ENCODE results near the gene ANTKMT.

DNA sequence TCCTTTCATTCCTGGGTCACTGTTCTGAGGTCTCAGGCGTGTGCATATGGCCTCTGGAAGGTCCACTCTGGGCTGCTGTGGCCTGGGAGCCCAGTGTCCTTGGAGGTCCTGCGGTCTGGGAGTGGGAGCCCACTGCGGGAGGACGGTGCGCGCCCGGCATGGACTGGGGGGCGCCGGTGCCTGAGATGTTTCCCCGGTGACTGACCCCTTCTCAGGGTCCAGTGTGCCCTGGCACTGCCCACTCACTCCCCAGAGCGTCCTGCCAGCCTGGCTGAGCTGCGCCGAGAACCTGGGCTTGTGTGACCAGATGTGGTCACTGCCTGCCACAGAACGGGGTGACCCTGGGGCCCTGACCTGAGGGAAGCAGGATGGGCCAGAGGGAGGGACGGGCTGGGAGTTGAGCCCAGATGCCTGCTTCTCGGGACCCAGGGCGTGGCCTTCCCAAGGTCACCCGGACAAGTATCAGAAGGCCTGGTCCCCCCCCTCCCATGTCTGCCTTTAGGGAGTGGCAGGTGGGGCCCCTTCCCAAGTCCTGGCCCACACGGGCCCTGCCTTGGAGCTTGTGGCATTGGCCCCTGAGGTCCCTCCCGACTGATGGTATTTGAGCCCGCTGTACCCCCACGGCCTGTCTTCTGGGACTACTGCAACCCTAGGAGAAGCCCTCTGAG, 46.6 kb upstream of the ANTKMT start:
- TF ChIP-seq POLR2AphosphoS5 (IDR thresholded peaks at IDR 0.05; ENCODE audit: low read depth, low read length) (no peak), TCF7L2 (IDR thresholded peaks at IDR 0.05; ENCODE audit: low read depth, low read length) (no peak), SIN3A (IDR thresholded peaks at IDR 0.05; ENCODE audit: borderline replicate concordance, insufficient read depth, low read depth, low read length) (no peak)
- TF ChIP-seq, protein P1, sequence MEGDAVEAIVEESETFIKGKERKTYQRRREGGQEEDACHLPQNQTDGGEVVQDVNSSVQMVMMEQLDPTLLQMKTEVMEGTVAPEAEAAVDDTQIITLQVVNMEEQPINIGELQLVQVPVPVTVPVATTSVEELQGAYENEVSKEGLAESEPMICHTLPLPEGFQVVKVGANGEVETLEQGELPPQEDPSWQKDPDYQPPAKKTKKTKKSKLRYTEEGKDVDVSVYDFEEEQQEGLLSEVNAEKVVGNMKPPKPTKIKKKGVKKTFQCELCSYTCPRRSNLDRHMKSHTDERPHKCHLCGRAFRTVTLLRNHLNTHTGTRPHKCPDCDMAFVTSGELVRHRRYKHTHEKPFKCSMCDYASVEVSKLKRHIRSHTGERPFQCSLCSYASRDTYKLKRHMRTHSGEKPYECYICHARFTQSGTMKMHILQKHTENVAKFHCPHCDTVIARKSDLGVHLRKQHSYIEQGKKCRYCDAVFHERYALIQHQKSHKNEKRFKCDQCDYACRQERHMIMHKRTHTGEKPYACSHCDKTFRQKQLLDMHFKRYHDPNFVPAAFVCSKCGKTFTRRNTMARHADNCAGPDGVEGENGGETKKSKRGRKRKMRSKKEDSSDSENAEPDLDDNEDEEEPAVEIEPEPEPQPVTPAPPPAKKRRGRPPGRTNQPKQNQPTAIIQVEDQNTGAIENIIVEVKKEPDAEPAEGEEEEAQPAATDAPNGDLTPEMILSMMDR (IDR thresholded peaks at IDR 0.05) = no peak
- TF ChIP-seq, protein P2, sequence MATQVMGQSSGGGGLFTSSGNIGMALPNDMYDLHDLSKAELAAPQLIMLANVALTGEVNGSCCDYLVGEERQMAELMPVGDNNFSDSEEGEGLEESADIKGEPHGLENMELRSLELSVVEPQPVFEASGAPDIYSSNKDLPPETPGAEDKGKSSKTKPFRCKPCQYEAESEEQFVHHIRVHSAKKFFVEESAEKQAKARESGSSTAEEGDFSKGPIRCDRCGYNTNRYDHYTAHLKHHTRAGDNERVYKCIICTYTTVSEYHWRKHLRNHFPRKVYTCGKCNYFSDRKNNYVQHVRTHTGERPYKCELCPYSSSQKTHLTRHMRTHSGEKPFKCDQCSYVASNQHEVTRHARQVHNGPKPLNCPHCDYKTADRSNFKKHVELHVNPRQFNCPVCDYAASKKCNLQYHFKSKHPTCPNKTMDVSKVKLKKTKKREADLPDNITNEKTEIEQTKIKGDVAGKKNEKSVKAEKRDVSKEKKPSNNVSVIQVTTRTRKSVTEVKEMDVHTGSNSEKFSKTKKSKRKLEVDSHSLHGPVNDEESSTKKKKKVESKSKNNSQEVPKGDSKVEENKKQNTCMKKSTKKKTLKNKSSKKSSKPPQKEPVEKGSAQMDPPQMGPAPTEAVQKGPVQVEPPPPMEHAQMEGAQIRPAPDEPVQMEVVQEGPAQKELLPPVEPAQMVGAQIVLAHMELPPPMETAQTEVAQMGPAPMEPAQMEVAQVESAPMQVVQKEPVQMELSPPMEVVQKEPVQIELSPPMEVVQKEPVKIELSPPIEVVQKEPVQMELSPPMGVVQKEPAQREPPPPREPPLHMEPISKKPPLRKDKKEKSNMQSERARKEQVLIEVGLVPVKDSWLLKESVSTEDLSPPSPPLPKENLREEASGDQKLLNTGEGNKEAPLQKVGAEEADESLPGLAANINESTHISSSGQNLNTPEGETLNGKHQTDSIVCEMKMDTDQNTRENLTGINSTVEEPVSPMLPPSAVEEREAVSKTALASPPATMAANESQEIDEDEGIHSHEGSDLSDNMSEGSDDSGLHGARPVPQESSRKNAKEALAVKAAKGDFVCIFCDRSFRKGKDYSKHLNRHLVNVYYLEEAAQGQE (IDR thresholded peaks at IDR 0.05; ENCODE audit: insufficient read depth in 1 of 2, low read depth in 2 of 2, low read length in 1 of 2) = no peak

All from Panc1 (cell line).